HepG2 (cell line): Measurements from ENCODE around the gene TMEM100. TPM values are rescaled to one million over a fixed set of nuclear protein-coding genes. Genes with fewer than 3 reads are reported as not detected.

Source experiments
- ATAC-seq: fragments of 200-7000 bp; cut with Tn5 transposase; 3 replicates; pipeline ENCODE4 v1.9.1; 2020; ENCODE audit warnings: mild to moderate bottlenecking, moderate library complexity
- BruUV-seq: library from RNA; stranded (reverse); fragments of 400-500 nt; replicated peaks from 2 replicates; lab custom pipeline; 2021; lab: Mats Ljungman, UMichigan
- CTCF ChIA-PET: fragments of 300-600 bp; formaldehyde crosslinking; extraction: SDS; loops from one replicate; lab custom pipeline; 2021; ENCODE audit warnings: low total read pairs, inconsistent platforms, low intra/inter-chr PET ratio; lab: Yijun Ruan, JAX
- POLR2A ChIA-PET: fragments of 350-600 bp; sonication (Branson Sonifier 250); formaldehyde crosslinking; loops from one replicate; lab custom pipeline; 2020; ENCODE audit warnings: antibody characterized with exemption, inconsistent platforms; lab: Yijun Ruan, JAX
- DNase-seq: peaks from one replicate; pipeline ENCODE4 v3.0.0-alpha.2; 2015; ENCODE audit warnings: low spot score
- FAIRE-seq: peaks from 3 replicates; lab custom pipeline; 2011; peaks lifted over from hg19 to GRCh38; lab: Jason Lieb, UNC
- H2AFZ ChIP-seq: one replicate; pipeline ENCODE4 v1.6.1; 2011; ENCODE audit warnings: low read length, inconsistent platforms
- H3K27ac ChIP-seq: fragments of 300-600 bp; 3 replicates; pipeline ENCODE4 v1.8.0; 2011; ENCODE audit warnings: mixed run types, mild to moderate bottlenecking, mixed read lengths, low read length, inconsistent platforms; ENCODE audit not compliant: insufficient read depth; ENCODE audit errors: extremely low read length
- H3K27me3 ChIP-seq, 2 experiments: fragments of 200-600 bp in 1 of 2; 2 replicates in 1 of 2; 3 replicates in 1 of 2; pipeline versions ENCODE4 v1.6.0 to v1.8.0; 2011; ENCODE audit warnings: low read length in 2 of 2, mild to moderate bottlenecking in 2 of 2, moderate library complexity in 2 of 2, inconsistent platforms in 1 of 2; ENCODE audit not compliant: insufficient read depth in 2 of 2, control insufficient read depth in 1 of 2
- H3K36me3 ChIP-seq, 2 experiments: fragments of 200-600 bp in 1 of 2; replicated peaks in 1 of 2; 2 replicates in 1 of 2; 3 replicates in 1 of 2; pipeline versions ENCODE4 v1.5.1 to v1.8.0; 2011; ENCODE audit warnings: low read length in 2 of 2, inconsistent platforms in 1 of 2; ENCODE audit not compliant: insufficient read depth in 2 of 2, control insufficient read depth in 1 of 2
- H3K4me1 ChIP-seq: 2 replicates; pipeline ENCODE4 v1.5.1; 2012; ENCODE audit warnings: low read length, inconsistent platforms; ENCODE audit not compliant: insufficient read depth
- H3K4me2 ChIP-seq: 2 replicates; pipeline ENCODE4 v1.6.0; 2011; ENCODE audit warnings: low read depth, low read length, inconsistent platforms
- H3K4me3 ChIP-seq, 3 experiments: fragments of 200-600 bp in 1 of 3; sonication (generic), shearing (Covaris generic) in 1 of 3; replicated peaks in 1 of 3; 2 replicates each; pipeline ENCODE4 v1.5.1; 2011 to 2016; ENCODE audit warnings: low read length in 3 of 3, inconsistent platforms in 2 of 3, low read depth in 2 of 3, mild to moderate bottlenecking in 2 of 3, control low read depth in 1 of 3, mixed read lengths in 1 of 3; ENCODE audit not compliant: insufficient read depth in 1 of 3
- H3K79me2 ChIP-seq: one replicate; pipeline ENCODE4 v1.6.1; 2011; ENCODE audit warnings: low read length, inconsistent platforms; ENCODE audit not compliant: insufficient read depth
- H3K9ac ChIP-seq: 2 replicates; pipeline ENCODE4 v1.6.0; 2011; ENCODE audit warnings: mild to moderate bottlenecking, low read depth, low read length, inconsistent platforms; ENCODE audit not compliant: insufficient read depth
- H3K9me3 ChIP-seq: 2 replicates; pipeline ENCODE4 v1.5.1; 2012; ENCODE audit warnings: mild to moderate bottlenecking, low read length
- H4K20me1 ChIP-seq: 2 replicates; pipeline ENCODE4 v1.6.0; 2011; ENCODE audit warnings: inconsistent platforms, mild to moderate bottlenecking, low read length, moderate library complexity; ENCODE audit not compliant: insufficient read depth
- ATF7 ChIP-seq, 2 experiments: fragments of 450-650 bp in 1 of 2; sonication (generic) in 1 of 2; formaldehyde crosslinking in 1 of 2; IDR thresholded peaks; 2 replicates each; pipeline versions ENCODE4 v1.4.0 to v1.6.1; 2016 to 2020; ENCODE audit warnings: antibody characterized with exemption in 1 of 2, mild to moderate bottlenecking in 1 of 2, missing genetic modification reagents in 1 of 2
- CEBPB ChIP-seq: IDR thresholded peaks from 2 replicates; pipeline ENCODE4 v1.6.1; 2011; ENCODE audit warnings: low read depth, low read length, improper control_type of control experiment, borderline replicate concordance
- KDM1A ChIP-seq: IDR thresholded peaks from 2 replicates; pipeline ENCODE4 v1.6.1; 2016; ENCODE audit warnings: missing compliant biosample characterization
- SATB2 ChIP-seq: sonication (generic); formaldehyde crosslinking; IDR thresholded peaks from 2 replicates; pipeline ENCODE4 v1.5.0; 2020; ENCODE audit warnings: missing genetic modification reagents
- WGBS: methylation state at CpG from one replicate; pipeline ENCODE4 v1.1.6; 2017; ENCODE audit warnings: low lambda C conversion rate; 5-methylcytosine and 5-hydroxymethylcytosine counted together
- in situ Hi-C: cut with HindIII; loops from 2 replicates; pipeline ENCODE4 v1.10.0; 2017; ENCODE audit warnings: low pct_unique_long_range_greater_than_20kb; ENCODE audit not compliant: extremely low pct_ligation_motif_present
- intact Hi-C: fragments of 100-400 bp; cut with micrococcal nuclease; formaldehyde crosslinking; loops from one replicate; pipeline ENCODE4 v1.10.0; 2022; ENCODE audit not compliant: unreplicated experiment
- polyA plus RNA-seq, 8 experiments: library from polyadenylated mRNA; depleted of rRNA in 3 of 8; stranded (reverse) in 7 of 8; unstranded in 1 of 8; fragments of >200 nt; fragmentation: Illumina TruSeq in 4 of 8; extraction: Trizol in 4 of 8; gene quantifications; 2 replicates each; pipeline versions ENCODE4 v1.2.1 to v1.2.3, GENCODE V29; 2011 to 2016; ENCODE audit warnings: low read depth in 4 of 8, missing spikeins in 1 of 8, mixed read lengths in 1 of 8; ENCODE audit not compliant: insufficient read depth in 1 of 8
- total RNA-seq, 5 experiments: library from RNA; depleted of rRNA; stranded (reverse); fragments of >200 nt; fragmentation: Illumina TruSeq; extraction: Trizol; gene quantifications; 2 replicates each; pipeline ENCODE4 v1.2.3, GENCODE V29; 2016; ENCODE audit warnings: low read depth in 1 of 5
- TF ChIP-seq, protein P1 (sequence below): fragments of 450-650 bp; IDR thresholded peaks from 2 replicates; pipeline ENCODE4 v1.6.1; 2016
- TF ChIP-seq, protein P2 (sequence below): sonication (generic); formaldehyde crosslinking; conservative IDR thresholded peaks from 2 replicates; pipeline ENCODE4 v1.4.0; 2020; ENCODE audit warnings: missing genetic modification reagents
- TF ChIP-seq, protein P3 (sequence below): sonication (generic); formaldehyde crosslinking; IDR thresholded peaks from 2 replicates; pipeline ENCODE4 v1.4.0; 2020; ENCODE audit warnings: missing genetic modification reagents, borderline replicate concordance

The TMEM100 gene
- total and polyA plus RNA-seq, 2 of the 13 experiments (the other 11 are each of a cell fraction or from before 2014, with no cell fraction given), result not detected

DNA sequence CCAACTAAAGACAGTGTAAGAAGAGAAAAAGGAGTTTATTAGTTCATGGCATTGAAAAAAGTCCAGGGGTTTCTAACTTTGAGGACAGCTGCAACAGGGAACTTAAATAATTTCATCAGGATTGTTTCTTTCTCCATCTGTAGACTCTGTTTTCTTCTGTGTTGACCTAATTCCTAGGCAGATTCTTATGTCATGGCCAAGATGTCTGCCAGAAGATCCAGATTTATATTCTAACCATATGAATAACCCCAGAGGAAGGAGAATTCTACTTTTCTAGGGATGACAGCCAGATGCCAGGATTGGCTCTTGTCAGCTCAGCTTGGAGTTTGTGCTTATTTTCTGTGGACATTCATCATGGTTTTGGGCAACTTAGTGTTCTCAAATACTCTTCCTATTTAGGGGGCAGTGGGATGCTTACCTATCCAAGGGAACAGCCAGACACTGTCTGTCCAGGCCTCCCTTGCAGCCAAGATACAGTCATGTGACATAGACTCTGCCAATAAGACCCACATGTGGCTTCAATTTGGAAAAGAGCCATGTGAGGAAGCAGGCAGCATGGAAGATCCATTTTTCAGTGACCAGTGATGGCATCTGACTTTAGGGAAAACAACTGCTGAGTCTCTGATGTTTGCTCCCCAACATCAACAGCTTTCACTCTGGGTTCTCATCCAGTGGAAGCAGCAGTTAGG lies 46.4 kb upstream of the TMEM100 start:
- FAIRE-seq, result no peak
- Histone ChIP-seq H3K27me3 (no peaks in the 10 kb centered on the region), H4K20me1 (no peaks in the 10 kb centered on the region), H3K79me2 (peaks cover 2% of the 10 kb centered on the region), H3K4me3 (no peak overlapping the region), H3K9ac (no peak overlapping the region), H2AFZ (no peak overlapping the region), H3K9me3 (no peaks in the 10 kb centered on the region), H3K27ac (no peak overlapping the region), H3K4me1 (peaks cover 22% of the 10 kb centered on the region), H3K4me2 (no peak overlapping the region), H3K36me3 (peaks cover 11 to 37% of the 10 kb centered on the region in 2 experiments)
- in situ Hi-C loops (loop anchor here (25.0 kb wide), 1 partner anchor 382 kb away; no protein-coding TSS in a partner anchor), intact Hi-C loops (no loop called here)
- ChIA-PET CTCF (interaction anchor here (2.6 kb wide), 1 partner anchor 242 kb away, joined by 45 read pairs; no protein-coding TSS in a partner anchor), POLR2A (no interaction called here)
- no TSS peak for BruUV-seq
- DNase-seq, result no peak
- TF ChIP-seq, protein P1, sequence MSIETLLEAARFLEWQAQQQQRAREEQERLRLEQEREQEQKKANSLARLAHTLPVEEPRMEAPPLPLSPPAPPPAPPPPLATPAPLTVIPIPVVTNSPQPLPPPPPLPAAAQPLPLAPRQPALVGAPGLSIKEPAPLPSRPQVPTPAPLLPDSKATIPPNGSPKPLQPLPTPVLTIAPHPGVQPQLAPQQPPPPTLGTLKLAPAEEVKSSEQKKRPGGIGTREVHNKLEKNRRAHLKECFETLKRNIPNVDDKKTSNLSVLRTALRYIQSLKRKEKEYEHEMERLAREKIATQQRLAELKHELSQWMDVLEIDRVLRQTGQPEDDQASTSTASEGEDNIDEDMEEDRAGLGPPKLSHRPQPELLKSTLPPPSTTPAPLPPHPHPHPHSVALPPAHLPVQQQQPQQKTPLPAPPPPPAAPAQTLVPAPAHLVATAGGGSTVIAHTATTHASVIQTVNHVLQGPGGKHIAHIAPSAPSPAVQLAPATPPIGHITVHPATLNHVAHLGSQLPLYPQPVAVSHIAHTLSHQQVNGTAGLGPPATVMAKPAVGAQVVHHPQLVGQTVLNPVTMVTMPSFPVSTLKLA, result peak; percentile 49; the same call in 1 of the 2 replicates
- TF ChIP-seq, protein P2, sequence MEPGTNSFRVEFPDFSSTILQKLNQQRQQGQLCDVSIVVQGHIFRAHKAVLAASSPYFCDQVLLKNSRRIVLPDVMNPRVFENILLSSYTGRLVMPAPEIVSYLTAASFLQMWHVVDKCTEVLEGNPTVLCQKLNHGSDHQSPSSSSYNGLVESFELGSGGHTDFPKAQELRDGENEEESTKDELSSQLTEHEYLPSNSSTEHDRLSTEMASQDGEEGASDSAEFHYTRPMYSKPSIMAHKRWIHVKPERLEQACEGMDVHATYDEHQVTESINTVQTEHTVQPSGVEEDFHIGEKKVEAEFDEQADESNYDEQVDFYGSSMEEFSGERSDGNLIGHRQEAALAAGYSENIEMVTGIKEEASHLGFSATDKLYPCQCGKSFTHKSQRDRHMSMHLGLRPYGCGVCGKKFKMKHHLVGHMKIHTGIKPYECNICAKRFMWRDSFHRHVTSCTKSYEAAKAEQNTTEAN (CRISPR knock-in tag), result no peak
- ATAC-seq, result no peak

DNA sequence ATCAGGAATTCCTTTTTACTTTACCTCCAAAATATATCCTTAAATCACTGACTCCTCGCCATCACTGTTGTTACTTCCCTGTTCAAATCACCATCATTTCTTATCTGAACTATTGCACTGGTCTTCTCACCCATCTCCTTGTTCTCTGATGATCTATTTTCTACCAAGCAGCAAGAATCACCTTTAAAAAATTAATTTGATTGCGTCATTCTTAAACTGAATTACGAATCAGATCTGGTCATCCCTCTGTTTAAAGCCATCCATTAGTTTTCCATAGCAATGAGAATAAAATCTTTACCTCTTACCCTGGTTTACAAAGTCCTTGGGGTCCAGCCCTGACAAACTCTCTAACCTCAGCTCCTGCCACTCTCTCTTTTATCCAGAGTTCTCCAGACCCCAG lies 42.8 kb upstream of the TMEM100 start:
- FAIRE-seq (no peak), DNase-seq (no peak), ATAC-seq (no peak)
- Histone ChIP-seq H4K20me1 (no peaks in the 10 kb centered on the region), H3K4me1 (peaks cover 47% of the 10 kb centered on the region), H3K27me3 (no peaks in the 10 kb centered on the region), H3K79me2 (peaks cover 4% of the 10 kb centered on the region), H3K9me3 (no peaks in the 10 kb centered on the region), H3K36me3 (peaks cover 0 to 5% of the 10 kb centered on the region in 2 experiments; a peak in 1 of 5 replicates), H3K27ac (no peak overlapping the region), H3K4me2 (no peak overlapping the region), H3K9ac (no peak overlapping the region), H3K4me3 (no peak overlapping the region), H2AFZ (no peak overlapping the region)
- BruUV-seq, result no TSS peak
- CTCF ChIA-PET, result no interaction called here
- in situ Hi-C loops, result loop anchor here (25.0 kb wide), 1 partner anchor 378 kb away; no protein-coding TSS in a partner anchor
- 96% methylated on average over 3 of the region's 3 CpGs for WGBS
- POLR2A ChIA-PET, result interaction anchor here (2.0 kb wide), 1 partner anchor 14 kb away, joined by 5 read pairs; the partner anchor contains the start of gene PCTP
- intact Hi-C loops, result no loop called here
- TF ChIP-seq KDM1A (no peak), ATF7 (IDR thresholded peaks at IDR 0.05) (peak; percentile 24; the same call in 1 of the 2 replicates), ATF7 (CRISPR knock-in tag; IDR thresholded peaks at IDR 0.05) (no peak), SATB2 (CRISPR knock-in tag) (no peak), CEBPB (peak; percentile 81)
- TF ChIP-seq, protein P3, sequence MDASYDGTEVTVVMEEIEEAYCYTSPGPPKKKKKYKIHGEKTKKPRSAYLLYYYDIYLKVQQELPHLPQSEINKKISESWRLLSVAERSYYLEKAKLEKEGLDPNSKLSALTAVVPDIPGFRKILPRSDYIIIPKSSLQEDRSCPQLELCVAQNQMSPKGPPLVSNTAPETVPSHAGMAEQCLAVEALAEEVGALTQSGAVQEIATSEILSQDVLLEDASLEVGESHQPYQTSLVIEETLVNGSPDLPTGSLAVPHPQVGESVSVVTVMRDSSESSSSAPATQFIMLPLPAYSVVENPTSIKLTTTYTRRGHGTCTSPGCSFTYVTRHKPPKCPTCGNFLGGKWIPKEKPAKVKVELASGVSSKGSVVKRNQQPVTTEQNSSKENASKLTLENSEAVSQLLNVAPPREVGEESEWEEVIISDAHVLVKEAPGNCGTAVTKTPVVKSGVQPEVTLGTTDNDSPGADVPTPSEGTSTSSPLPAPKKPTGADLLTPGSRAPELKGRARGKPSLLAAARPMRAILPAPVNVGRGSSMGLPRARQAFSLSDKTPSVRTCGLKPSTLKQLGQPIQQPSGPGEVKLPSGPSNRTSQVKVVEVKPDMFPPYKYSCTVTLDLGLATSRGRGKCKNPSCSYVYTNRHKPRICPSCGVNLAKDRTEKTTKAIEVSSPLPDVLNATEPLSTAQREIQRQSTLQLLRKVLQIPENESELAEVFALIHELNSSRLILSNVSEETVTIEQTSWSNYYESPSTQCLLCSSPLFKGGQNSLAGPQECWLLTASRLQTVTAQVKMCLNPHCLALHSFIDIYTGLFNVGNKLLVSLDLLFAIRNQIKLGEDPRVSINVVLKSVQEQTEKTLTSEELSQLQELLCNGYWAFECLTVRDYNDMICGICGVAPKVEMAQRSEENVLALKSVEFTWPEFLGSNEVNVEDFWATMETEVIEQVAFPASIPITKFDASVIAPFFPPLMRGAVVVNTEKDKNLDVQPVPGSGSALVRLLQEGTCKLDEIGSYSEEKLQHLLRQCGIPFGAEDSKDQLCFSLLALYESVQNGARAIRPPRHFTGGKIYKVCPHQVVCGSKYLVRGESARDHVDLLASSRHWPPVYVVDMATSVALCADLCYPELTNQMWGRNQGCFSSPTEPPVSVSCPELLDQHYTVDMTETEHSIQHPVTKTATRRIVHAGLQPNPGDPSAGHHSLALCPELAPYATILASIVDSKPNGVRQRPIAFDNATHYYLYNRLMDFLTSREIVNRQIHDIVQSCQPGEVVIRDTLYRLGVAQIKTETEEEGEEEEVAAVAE (CRISPR knock-in tag), result no peak
